ENCODE data around the gene MTOR.

MTOR gene

DNA sequence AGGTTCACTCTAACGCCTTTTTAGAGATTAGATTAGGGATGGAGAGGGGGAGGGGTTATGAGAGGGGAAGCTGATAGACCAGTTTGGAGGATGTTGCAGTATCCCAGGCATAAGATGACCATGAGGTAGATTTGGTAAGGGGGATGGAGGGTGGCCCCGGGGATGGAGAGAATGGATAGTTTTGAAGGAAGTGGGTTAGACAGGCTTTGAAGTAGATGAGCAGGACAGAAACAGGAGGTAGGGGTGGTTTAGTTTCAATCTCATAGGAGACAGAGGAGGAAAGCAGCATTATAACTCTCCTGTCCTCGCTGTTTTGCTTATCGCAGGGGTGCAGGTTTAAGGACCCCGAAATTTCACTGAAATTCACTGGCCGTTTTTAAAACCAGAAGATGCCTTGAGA lies 22.4 kb upstream of the MTOR start:
- no peak overlapping the region for H3K4me3 ChIP-seq (ENCODE audit: low read depth, low read length)
- no peak for DNase-seq
- no peaks in the 10 kb centered on the region for H3K9me3 ChIP-seq (ENCODE audit: severe bottlenecking)
- no peak overlapping the region for H3K27ac ChIP-seq
- H3K36me3 ChIP-seq, result peaks cover 39% of the 10 kb centered on the region
- TF ChIP-seq, protein P1, sequence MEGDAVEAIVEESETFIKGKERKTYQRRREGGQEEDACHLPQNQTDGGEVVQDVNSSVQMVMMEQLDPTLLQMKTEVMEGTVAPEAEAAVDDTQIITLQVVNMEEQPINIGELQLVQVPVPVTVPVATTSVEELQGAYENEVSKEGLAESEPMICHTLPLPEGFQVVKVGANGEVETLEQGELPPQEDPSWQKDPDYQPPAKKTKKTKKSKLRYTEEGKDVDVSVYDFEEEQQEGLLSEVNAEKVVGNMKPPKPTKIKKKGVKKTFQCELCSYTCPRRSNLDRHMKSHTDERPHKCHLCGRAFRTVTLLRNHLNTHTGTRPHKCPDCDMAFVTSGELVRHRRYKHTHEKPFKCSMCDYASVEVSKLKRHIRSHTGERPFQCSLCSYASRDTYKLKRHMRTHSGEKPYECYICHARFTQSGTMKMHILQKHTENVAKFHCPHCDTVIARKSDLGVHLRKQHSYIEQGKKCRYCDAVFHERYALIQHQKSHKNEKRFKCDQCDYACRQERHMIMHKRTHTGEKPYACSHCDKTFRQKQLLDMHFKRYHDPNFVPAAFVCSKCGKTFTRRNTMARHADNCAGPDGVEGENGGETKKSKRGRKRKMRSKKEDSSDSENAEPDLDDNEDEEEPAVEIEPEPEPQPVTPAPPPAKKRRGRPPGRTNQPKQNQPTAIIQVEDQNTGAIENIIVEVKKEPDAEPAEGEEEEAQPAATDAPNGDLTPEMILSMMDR (IDR thresholded peaks at IDR 0.05; ENCODE audit: low read depth, low read length), result no peak
- H3K27me3 ChIP-seq (ENCODE audit: insufficient read depth, low read depth, severe bottlenecking), result no peaks in the 10 kb centered on the region

GRCh38 chr1:11283151-11283550 lies 20.8 kb upstream of the MTOR start:
- no peaks in the 10 kb centered on the region for H3K9me3 ChIP-seq (ENCODE audit: severe bottlenecking)

DNA sequence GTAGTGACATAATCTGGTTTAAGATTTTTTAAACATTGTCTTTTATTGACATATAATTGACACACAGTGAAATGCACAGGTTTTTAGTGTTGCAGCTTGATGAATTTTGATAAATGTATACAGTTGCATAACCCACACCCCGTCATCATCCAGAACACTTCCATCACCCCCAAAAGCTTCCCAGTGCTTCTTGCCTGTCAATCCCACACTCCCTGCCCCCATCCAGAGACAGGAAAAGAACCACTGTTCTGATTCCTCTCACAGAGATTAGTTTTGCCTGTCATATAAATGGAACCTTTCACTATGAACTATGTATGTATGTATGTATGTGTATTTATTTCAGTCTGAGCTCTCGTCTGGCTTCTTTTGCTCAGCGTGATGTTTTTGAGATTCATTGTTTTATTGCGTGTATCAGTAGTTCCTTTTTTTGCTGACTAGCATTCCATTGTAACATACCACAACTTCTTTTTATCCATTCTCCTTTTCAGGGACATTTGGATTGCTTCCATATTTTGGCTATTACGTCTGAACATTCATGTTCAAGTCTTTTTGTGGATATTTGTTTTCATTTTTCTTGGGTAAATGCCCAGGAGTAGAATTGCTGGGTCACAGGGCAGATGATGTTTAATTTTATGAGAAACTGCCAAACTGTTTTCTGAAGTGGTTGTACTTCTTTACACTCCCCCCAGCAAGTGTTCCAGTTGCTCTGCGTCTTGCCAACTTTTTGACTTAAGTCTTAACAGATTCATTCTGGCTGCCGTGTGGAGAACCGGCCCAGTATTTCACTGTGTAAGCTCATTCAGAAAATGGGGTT lies 19.4 kb upstream of the MTOR start:
- no peaks in the 10 kb centered on the region for H3K9me3 ChIP-seq (ENCODE audit: severe bottlenecking)
- no peak overlapping the region for H3K4me3 ChIP-seq (ENCODE audit: low read depth, low read length)
- TF ChIP-seq, protein P1 (IDR thresholded peaks at IDR 0.05; ENCODE audit: low read depth, low read length), result no peak
- H3K27me3 ChIP-seq (ENCODE audit: insufficient read depth, low read depth, severe bottlenecking), result no peaks in the 10 kb centered on the region
- no peak for DNase-seq
- H3K36me3 ChIP-seq, result peaks cover 53% of the 10 kb centered on the region
- no peak overlapping the region for H3K27ac ChIP-seq

More at GRCh38 chr1:11283151-11283550, 20.8 kb upstream of the MTOR start:
- DNase-seq, result no peak
- Histone ChIP-seq H3K27me3 (ENCODE audit: insufficient read depth, low read depth, severe bottlenecking) (no peaks in the 10 kb centered on the region), H3K27ac (no peak overlapping the region), H3K4me3 (ENCODE audit: low read depth, low read length) (no peak overlapping the region), H3K36me3 (peaks cover 49% of the 10 kb centered on the region)
- TF ChIP-seq, protein P1 (IDR thresholded peaks at IDR 0.05; ENCODE audit: low read depth, low read length), result no peak

DNA sequence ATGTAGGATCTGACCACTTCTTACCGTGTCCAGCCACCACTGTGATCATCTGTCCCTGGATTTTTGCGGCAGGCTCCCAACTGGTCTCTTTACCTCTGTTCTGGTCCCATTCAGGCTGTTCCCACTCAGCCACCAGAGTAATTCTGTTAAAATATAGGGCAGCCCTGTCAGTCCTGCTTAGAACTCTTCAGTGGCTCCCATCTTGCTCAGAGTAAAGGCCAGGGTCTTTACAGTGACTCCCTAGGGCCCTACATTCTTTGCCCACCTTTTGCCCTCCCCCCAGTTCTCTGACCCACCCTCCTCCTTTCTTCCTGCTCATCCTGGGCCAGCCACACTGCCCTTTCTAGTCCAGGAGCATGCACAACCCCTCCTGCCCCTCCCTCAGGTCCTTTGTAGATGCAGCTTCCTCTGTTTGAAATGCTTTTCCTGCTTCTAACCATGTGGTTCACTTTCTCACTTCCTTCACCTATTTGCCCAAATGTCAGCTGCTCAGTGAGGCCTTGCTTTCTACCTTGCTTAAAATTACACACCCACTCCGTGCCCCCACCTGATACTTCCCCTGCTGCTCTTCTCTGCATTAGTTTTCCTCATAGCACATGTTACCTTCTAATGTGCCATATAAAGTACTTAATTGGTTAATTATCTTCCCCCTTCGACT lies 18.5 kb upstream of the MTOR start:
- Histone ChIP-seq H3K27ac (no peak overlapping the region), H3K27me3 (ENCODE audit: insufficient read depth, low read depth, severe bottlenecking) (no peaks in the 10 kb centered on the region), H3K9me3 (ENCODE audit: severe bottlenecking) (no peaks in the 10 kb centered on the region), H3K4me3 (ENCODE audit: low read depth, low read length) (no peak overlapping the region), H3K36me3 (peaks cover 47% of the 10 kb centered on the region)
- TF ChIP-seq, protein P1 (IDR thresholded peaks at IDR 0.05; ENCODE audit: low read depth, low read length), result no peak
- DNase-seq, result no peak

GRCh38 chr1:11279630-11280029 lies 17.3 kb upstream of the MTOR start:
- TF ChIP-seq, protein P1 (IDR thresholded peaks at IDR 0.05; ENCODE audit: low read depth, low read length), result no peak
- no peak overlapping the region for H3K27ac ChIP-seq
- DNase-seq, result no peak
- H3K27me3 ChIP-seq (ENCODE audit: insufficient read depth, low read depth, severe bottlenecking), result no peaks in the 10 kb centered on the region
- peaks cover 51% of the 10 kb centered on the region for H3K36me3 ChIP-seq
- H3K9me3 ChIP-seq (ENCODE audit: severe bottlenecking), result no peaks in the 10 kb centered on the region
- no peak overlapping the region for H3K4me3 ChIP-seq (ENCODE audit: low read depth, low read length)
